ENCODE measurements around the gene RRBP1.

DNA sequence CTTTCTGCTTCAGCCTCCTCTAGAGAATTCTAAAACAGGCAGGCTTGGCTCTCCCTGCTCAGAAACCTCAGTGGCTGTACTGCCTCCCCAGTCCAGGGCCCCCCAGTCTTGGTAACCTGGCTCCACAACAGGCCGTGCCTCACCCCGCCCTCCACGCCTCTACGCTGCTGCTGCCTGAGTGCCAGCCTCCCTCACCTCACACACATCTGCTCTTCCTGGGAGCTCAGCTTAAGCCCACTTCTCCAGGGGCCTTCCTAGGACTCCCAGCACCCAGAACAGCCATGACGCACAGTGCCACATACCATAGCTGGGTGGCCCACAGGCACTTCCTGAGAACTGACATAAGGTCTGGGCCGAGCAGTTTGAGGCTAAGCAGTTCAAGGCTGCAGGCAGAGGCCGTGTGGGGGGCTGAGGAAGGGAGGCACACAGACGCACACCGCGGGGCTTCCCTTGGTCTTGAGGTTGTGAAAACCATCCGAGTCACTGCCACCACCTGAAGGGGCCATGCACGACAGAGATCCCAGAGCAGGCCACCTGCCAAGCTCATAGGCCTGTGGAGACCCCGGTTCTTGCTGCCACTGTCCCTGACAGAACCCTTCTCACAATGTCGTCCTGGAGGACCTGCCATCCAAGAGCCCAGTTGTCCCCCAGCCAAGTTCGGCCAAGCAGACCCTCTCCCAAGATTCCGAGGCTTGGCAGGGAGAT lies 69.6 kb downstream of the RRBP1 start:
- TF ChIP-seq, protein P1, sequence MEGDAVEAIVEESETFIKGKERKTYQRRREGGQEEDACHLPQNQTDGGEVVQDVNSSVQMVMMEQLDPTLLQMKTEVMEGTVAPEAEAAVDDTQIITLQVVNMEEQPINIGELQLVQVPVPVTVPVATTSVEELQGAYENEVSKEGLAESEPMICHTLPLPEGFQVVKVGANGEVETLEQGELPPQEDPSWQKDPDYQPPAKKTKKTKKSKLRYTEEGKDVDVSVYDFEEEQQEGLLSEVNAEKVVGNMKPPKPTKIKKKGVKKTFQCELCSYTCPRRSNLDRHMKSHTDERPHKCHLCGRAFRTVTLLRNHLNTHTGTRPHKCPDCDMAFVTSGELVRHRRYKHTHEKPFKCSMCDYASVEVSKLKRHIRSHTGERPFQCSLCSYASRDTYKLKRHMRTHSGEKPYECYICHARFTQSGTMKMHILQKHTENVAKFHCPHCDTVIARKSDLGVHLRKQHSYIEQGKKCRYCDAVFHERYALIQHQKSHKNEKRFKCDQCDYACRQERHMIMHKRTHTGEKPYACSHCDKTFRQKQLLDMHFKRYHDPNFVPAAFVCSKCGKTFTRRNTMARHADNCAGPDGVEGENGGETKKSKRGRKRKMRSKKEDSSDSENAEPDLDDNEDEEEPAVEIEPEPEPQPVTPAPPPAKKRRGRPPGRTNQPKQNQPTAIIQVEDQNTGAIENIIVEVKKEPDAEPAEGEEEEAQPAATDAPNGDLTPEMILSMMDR (conservative IDR thresholded peaks at IDR 0.05; ENCODE audit: low read depth, low read length), result no peak
- TF ChIP-seq EZH2 (IDR thresholded peaks at IDR 0.05; ENCODE audit: borderline replicate concordance, low read depth, low read length, poor library complexity, severe bottlenecking), result no peak
